PC-9 (cell line): ENCODE measurements around the gene TSBP1. TPM values are rescaled to one million over a fixed set of nuclear protein-coding genes. Genes with fewer than 3 reads are reported as not detected.

Source experiments
- BruUV-seq: library from RNA; stranded (reverse); fragments of 400-500 nt; replicated peaks from 2 replicates; lab custom pipeline; 2021; lab: Mats Ljungman, UMichigan
- CTCF ChIA-PET: fragments of 300-600 bp; sonication (Branson Sonifier 250); formaldehyde crosslinking; loops from one replicate; lab custom pipeline; 2022; ENCODE audit warnings: antibody characterized with exemption; lab: Charles Lee
- POLR2A ChIA-PET: fragments of 300-600 bp; sonication (Branson Sonifier 250); formaldehyde crosslinking; loops from one replicate; lab custom pipeline; 2022; ENCODE audit warnings: antibody characterized with exemption; ENCODE audit not compliant: unreplicated experiment; lab: Charles Lee
- DNase-seq, 2 experiments: peaks; one replicate each; pipeline versions ENCODE4 v3.0.0 to v3.0.0-alpha.2; 2015 to 2022; ENCODE audit warnings: mixed read lengths in 1 of 2
- H2AFZ ChIP-seq: fragments of 200-600 bp; sonication (generic); 2 replicates; pipeline ENCODE4 v1.8.1; 2017; ENCODE audit warnings: antibody characterized with exemption
- H3F3A ChIP-seq: fragments of 200-600 bp; sonication (generic); 2 replicates; pipeline ENCODE4 v1.8.1; 2017; ENCODE audit warnings: antibody characterized with exemption, mild to moderate bottlenecking, low read depth; ENCODE audit not compliant: insufficient read depth
- H3K27ac ChIP-seq: fragments of 200-600 bp; sonication (generic); 2 replicates; pipeline ENCODE4 v1.6.1; 2016; ENCODE audit warnings: mixed run types
- H3K27me3 ChIP-seq: fragments of 200-600 bp; sonication (generic); 2 replicates; pipeline ENCODE4 v1.6.1; 2016; ENCODE audit warnings: low read depth, mixed run types; ENCODE audit not compliant: insufficient read depth
- H3K36me3 ChIP-seq: fragments of 200-600 bp; sonication (generic); 2 replicates; pipeline ENCODE4 v1.6.1; 2016; ENCODE audit warnings: low read depth, mixed run types
- H3K4me1 ChIP-seq: fragments of 200-600 bp; sonication (generic); replicated peaks from 2 replicates; pipeline ENCODE4 v1.6.1; 2016; ENCODE audit warnings: mixed run types; ENCODE audit not compliant: insufficient read depth
- H3K4me2 ChIP-seq: fragments of 200-600 bp; sonication (generic); 2 replicates; pipeline ENCODE4 v1.6.1; 2017; ENCODE audit warnings: mixed run types
- H3K4me3 ChIP-seq: fragments of 200-600 bp; sonication (generic); 2 replicates; pipeline ENCODE4 v1.6.1; 2016; ENCODE audit warnings: mixed run types
- H3K79me2 ChIP-seq: fragments of 200-600 bp; sonication (generic); 2 replicates; pipeline ENCODE4 v1.6.1; 2017; ENCODE audit warnings: low read depth, mixed run types
- H3K9me2 ChIP-seq: fragments of 200-600 bp; sonication (generic); 2 replicates; pipeline ENCODE4 v1.8.1; 2017; ENCODE audit warnings: mild to moderate bottlenecking; ENCODE audit not compliant: insufficient read depth
- H3K9me3 ChIP-seq: fragments of 200-600 bp; sonication (generic); 2 replicates; pipeline ENCODE4 v1.8.1; 2016; ENCODE audit warnings: low read depth; ENCODE audit not compliant: insufficient read depth
- H4K20me1 ChIP-seq: fragments of 200-600 bp; sonication (generic); 2 replicates; pipeline ENCODE4 v1.8.1; 2017; ENCODE audit not compliant: insufficient read depth
- CTCF ChIP-seq: fragments of 200-600 bp; sonication (generic); conservative IDR thresholded peaks from 2 replicates; pipeline ENCODE4 v1.6.1; 2017; ENCODE audit warnings: mixed run types, antibody characterized with exemption, mild to moderate bottlenecking, moderate library complexity
- EZH2 ChIP-seq: fragments of 200-600 bp; sonication (generic); IDR thresholded peaks from 2 replicates; pipeline ENCODE4 v1.8.0; 2017; ENCODE audit warnings: antibody characterized with exemption, low read depth
- intact Hi-C: fragments of 100-400 bp; cut with micrococcal nuclease; formaldehyde crosslinking; loops from one replicate; pipeline ENCODE4 v1.10.0; 2022; ENCODE audit not compliant: unreplicated experiment
- total RNA-seq: library from RNA; stranded (reverse); gene quantifications from 2 replicates; pipeline ENCODE4 v1.2.3, GENCODE V29; 2021

Gene TSBP1
- total RNA-seq, 1 experiment from 2014 or later, result not detected

GRCh38 chr6:32406857-32407256, 35.2 kb upstream of the TSBP1 start, which contains the start of gene BTNL2:
Gene BTNL2 (minus strand): TSS chr6:32407181. CDS start chr6:32407123, 58 bp downstream.
- Histone ChIP-seq H3K4me3 (no peak within 1 kb of the TSS), H3K9me3 (no peaks in the 10 kb centered on the region), H3K4me1 (no peaks in the 10 kb centered on the region), H3F3A (no peaks in the 10 kb centered on the region), H3K27me3 (peaks cover 74% of the 10 kb centered on the region), H3K36me3 (no peaks in the 10 kb centered on the region), H3K27ac (no peak within 1 kb of the TSS), H3K9me2 (no peaks in the 10 kb centered on the region), H4K20me1 (no peaks in the 10 kb centered on the region; the same call in 1 of the 2 replicates), H2AFZ (no peak within 1 kb of the TSS), H3K4me2 (no peak within 1 kb of the TSS), H3K79me2 (no peaks in the 10 kb centered on the region)
- no peak for TF ChIP-seq CTCF
- TF ChIP-seq EZH2, result no peak
- CTCF ChIA-PET, result no interaction called here
- intact Hi-C loops, result no loop called here
- no TSS peak for BruUV-seq
- no peak for DNase-seq
- POLR2A ChIA-PET, result interaction anchor here (0.6 kb wide), 1 partner anchor 392 kb away, joined by 8 read pairs; no protein-coding TSS in a partner anchor

- intact Hi-C loops, result no loop called here
- H3K4me2 ChIP-seq, result no peak overlapping the region
- ChIA-PET POLR2A (interaction anchor here (0.6 kb wide), 1 partner anchor 393 kb away, joined by 8 read pairs; no protein-coding TSS in a partner anchor), CTCF (no interaction called here)
- no peaks in the 10 kb centered on the region; the same call in 1 of the 2 replicates for H4K20me1 ChIP-seq
- TF ChIP-seq CTCF (no peak), EZH2 (no peak)
- H3K27ac ChIP-seq, result no peak overlapping the region
- peaks cover 67% of the 10 kb centered on the region for H3K27me3 ChIP-seq
- no peaks in the 10 kb centered on the region for H3K36me3 ChIP-seq
- BruUV-seq, result no TSS peak
- no peaks in the 10 kb centered on the region for H3K79me2 ChIP-seq
- H3K4me3 ChIP-seq, result no peak overlapping the region
- DNase-seq, result no peak
- H3K4me1 ChIP-seq, result no peaks in the 10 kb centered on the region
- no peak overlapping the region for H2AFZ ChIP-seq
- no peaks in the 10 kb centered on the region for H3K9me2 ChIP-seq
- H3K9me3 ChIP-seq, result no peaks in the 10 kb centered on the region
- H3F3A ChIP-seq, result no peaks in the 10 kb centered on the region
Measured at GRCh38 chr6:32406197-32406596, 34.5 kb upstream of the TSBP1 start.

GRCh38 chr6:32405656-32406055, 34.0 kb upstream of the TSBP1 start:
- Histone ChIP-seq H3K27me3 (peaks cover 66% of the 10 kb centered on the region), H3K9me3 (no peaks in the 10 kb centered on the region), H3K4me3 (no peak overlapping the region), H3K4me1 (no peaks in the 10 kb centered on the region), H3K27ac (no peak overlapping the region), H3K36me3 (no peaks in the 10 kb centered on the region), H3K9me2 (no peaks in the 10 kb centered on the region), H3K4me2 (no peak overlapping the region), H3F3A (no peaks in the 10 kb centered on the region), H3K79me2 (no peaks in the 10 kb centered on the region), H2AFZ (no peak overlapping the region), H4K20me1 (no peaks in the 10 kb centered on the region; the same call in 1 of the 2 replicates)
- ChIA-PET CTCF (no interaction called here), POLR2A (no interaction called here)
- no peak for TF ChIP-seq CTCF
- TF ChIP-seq EZH2, result no peak
- DNase-seq, result no peak
- intact Hi-C loops, result no loop called here
- BruUV-seq, result no TSS peak
